Sigmoid colon (tissue), 7 donors: Measurements from ENCODE around the gene TCEAL9. TPM values are rescaled to one million over a fixed set of nuclear protein-coding genes. Genes with fewer than 3 reads are reported as not detected.

Experiments
- DNase-seq: peaks from one replicate; pipeline ENCODE4 v3.0.0-alpha.2; 2019
- H3K27ac ChIP-seq, 4 donors: fragments of 200-600 bp; sonication (generic); one replicate each; pipeline ENCODE4 v1.5.1; 2016 to 2019; ENCODE audit warnings: mild to moderate bottlenecking in 1 of 4
- H3K27me3 ChIP-seq, 3 donors: fragments of 200-600 bp; sonication (generic); one replicate each; pipeline ENCODE4 v1.5.1; 2019; ENCODE audit warnings: mild to moderate bottlenecking in 1 of 3
- H3K36me3 ChIP-seq, 4 donors: fragments of 200-600 bp; sonication (generic); one replicate each; pipeline ENCODE4 v1.5.1; 2016 to 2019
- H3K4me1 ChIP-seq, 4 donors: fragments of 200-600 bp; sonication (generic); one replicate each; pipeline ENCODE4 v1.5.1; 2017 to 2019
- H3K4me3 ChIP-seq, 4 donors: fragments of 200-600 bp; sonication (generic); one replicate each; pipeline ENCODE4 v1.5.1; 2017 to 2019; ENCODE audit warnings: mild to moderate bottlenecking in 2 of 4, moderate library complexity in 1 of 4
- H3K9me3 ChIP-seq, 4 donors: fragments of 200-600 bp in 3 of 4; sonication (generic) in 3 of 4; one replicate each; pipeline versions ENCODE4 v1.5.1 to v1.6.1; 2013 to 2019
- EP300 ChIP-seq, 4 donors: sonication (generic); formaldehyde crosslinking; IDR thresholded peaks; one replicate each; pipeline ENCODE4 v1.6.1; 2017; ENCODE audit warnings: antibody characterized with exemption in 4 of 4
- POLR2A ChIP-seq, 2 donors: fragments of 450-650 bp; IDR thresholded peaks; one replicate each; pipeline ENCODE4 v1.6.1; 2016; ENCODE audit warnings: antibody characterized with exemption in 2 of 2, mild to moderate bottlenecking in 2 of 2, moderate library complexity in 2 of 2
- POLR2AphosphoS5 ChIP-seq, 4 donors: sonication (generic); formaldehyde crosslinking; IDR thresholded peaks; one replicate each; pipeline ENCODE4 v1.6.1; 2017; ENCODE audit warnings: antibody characterized with exemption in 4 of 4
- WGBS, 2 donors: extraction: QIAGEN DNeasy Blood & Tissue Kit; methylation state at CpG; one replicate each; pipeline ENCODE4 v1.1.7; 2013; 5-methylcytosine and 5-hydroxymethylcytosine counted together
- intact Hi-C: fragments of 100-400 bp; cut with DNase I; formaldehyde crosslinking; loops from one replicate; pipeline ENCODE4 v1.15.1; 2023
- polyA plus RNA-seq, 3 donors: library from polyadenylated mRNA; stranded (reverse); fragments of 200-250 nt; gene quantifications; one replicate each; pipeline ENCODE4 v1.2.3, GENCODE V29; 2013
- total RNA-seq, 4 donors: library from RNA; depleted of rRNA; stranded (reverse); fragments of >200 nt; gene quantifications; one replicate each; pipeline ENCODE4 v1.1.0, GENCODE V29; 2016
- TF ChIP-seq, protein P1 (sequence below), 4 experiments: fragments of 450-650 bp in 3 of 4; fragments of 200-600 bp in 1 of 4; IDR thresholded peaks; one replicate each; pipeline ENCODE4 v1.5.1; 2016 to 2019; ENCODE audit warnings: antibody characterized with exemption in 4 of 4, mild to moderate bottlenecking in 3 of 4, moderate library complexity in 2 of 4
- donor health status: healthy with polysubstance abuse.
- donor health status: Bipolar disorder and iron deficiency.
- donor health status: healthy.

TCEAL9 gene
- total and polyA plus RNA-seq, 7 donors, result 52.4 to 93.7 (median 78.1) TPM

DNA sequence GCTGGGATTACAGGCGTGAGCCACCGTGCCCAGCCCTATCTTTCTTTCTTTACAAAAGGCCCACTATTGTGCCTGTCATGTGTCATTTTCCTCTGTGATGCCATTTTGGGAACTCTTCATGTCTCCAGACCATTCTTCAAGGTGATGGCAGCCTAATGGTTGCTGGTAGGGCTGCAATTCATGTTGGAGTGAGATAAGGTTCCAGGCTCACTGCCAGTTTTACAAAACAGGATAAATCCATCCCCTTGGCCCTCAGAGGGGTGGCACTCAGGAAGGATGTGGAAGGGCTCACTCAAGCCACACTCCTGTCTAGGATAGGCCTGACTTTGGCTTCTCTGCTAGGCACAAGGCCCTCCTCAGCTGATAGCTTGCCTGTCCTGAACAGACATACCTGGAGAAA lies 3.8 kb downstream of the TCEAL9 start:
- DNase-seq, result no peak
- no peak overlapping the region for H3K27ac ChIP-seq
- peaks cover 0 to 4% (median 0%) of the 10 kb centered on the region in 4 donors for H3K4me1 ChIP-seq
- TF ChIP-seq POLR2A (IDR thresholded peaks at IDR 0.05), result no peak
- TF ChIP-seq EP300 (IDR thresholded peaks at IDR 0.05), result no peak
- TF ChIP-seq, protein P1, sequence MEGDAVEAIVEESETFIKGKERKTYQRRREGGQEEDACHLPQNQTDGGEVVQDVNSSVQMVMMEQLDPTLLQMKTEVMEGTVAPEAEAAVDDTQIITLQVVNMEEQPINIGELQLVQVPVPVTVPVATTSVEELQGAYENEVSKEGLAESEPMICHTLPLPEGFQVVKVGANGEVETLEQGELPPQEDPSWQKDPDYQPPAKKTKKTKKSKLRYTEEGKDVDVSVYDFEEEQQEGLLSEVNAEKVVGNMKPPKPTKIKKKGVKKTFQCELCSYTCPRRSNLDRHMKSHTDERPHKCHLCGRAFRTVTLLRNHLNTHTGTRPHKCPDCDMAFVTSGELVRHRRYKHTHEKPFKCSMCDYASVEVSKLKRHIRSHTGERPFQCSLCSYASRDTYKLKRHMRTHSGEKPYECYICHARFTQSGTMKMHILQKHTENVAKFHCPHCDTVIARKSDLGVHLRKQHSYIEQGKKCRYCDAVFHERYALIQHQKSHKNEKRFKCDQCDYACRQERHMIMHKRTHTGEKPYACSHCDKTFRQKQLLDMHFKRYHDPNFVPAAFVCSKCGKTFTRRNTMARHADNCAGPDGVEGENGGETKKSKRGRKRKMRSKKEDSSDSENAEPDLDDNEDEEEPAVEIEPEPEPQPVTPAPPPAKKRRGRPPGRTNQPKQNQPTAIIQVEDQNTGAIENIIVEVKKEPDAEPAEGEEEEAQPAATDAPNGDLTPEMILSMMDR (IDR thresholded peaks at IDR 0.05), result no peak
- no peak for TF ChIP-seq POLR2AphosphoS5 (IDR thresholded peaks at IDR 0.05)
- WGBS, 2 donors, result 83 to 90% methylated on average over 2 of the region's 2 CpGs
- no peaks in the 10 kb centered on the region for H3K27me3 ChIP-seq
- H3K4me3 ChIP-seq, result no peak overlapping the region
- intact Hi-C loops, result no loop called here
- H3K36me3 ChIP-seq, result no peaks in the 10 kb centered on the region
- no peaks in the 10 kb centered on the region for H3K9me3 ChIP-seq

DNA sequence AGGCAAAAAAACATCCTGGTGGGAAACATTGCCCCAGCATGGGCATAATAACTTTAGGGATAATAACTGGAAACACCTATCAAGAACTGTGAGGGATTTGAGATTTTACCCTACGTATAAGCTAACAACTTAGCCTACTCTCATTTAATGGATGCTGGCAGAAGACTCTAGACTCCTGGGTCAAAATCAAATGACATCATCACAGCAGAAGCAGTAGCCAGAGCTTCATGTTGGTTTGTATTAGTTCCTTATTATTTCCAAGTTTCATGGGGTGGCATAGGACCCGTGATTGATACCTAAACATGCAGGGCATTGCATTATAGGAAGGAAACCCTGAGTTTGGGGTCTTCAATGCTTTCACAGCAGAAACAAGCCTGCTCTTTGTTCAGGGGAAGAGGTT lies 4.6 kb downstream of the TCEAL9 start:
- 69 to 82% methylated on average over 2 of the region's 2 CpGs for WGBS, 2 donors
- no peaks in the 10 kb centered on the region for H3K27me3 ChIP-seq
- H3K4me3 ChIP-seq, result no peak overlapping the region
- TF ChIP-seq, protein P1 (IDR thresholded peaks at IDR 0.05), result no peak
- TF ChIP-seq POLR2AphosphoS5 (IDR thresholded peaks at IDR 0.05) (no peak), POLR2A (IDR thresholded peaks at IDR 0.05) (no peak), EP300 (IDR thresholded peaks at IDR 0.05) (no peak)
- intact Hi-C loops, result no loop called here
- no peaks in the 10 kb centered on the region for H3K9me3 ChIP-seq
- peaks cover 0 to 4% (median 0%) of the 10 kb centered on the region in 4 donors for H3K4me1 ChIP-seq
- no peak for DNase-seq
- H3K27ac ChIP-seq, result no peak overlapping the region
- H3K36me3 ChIP-seq, result no peaks in the 10 kb centered on the region

DNA sequence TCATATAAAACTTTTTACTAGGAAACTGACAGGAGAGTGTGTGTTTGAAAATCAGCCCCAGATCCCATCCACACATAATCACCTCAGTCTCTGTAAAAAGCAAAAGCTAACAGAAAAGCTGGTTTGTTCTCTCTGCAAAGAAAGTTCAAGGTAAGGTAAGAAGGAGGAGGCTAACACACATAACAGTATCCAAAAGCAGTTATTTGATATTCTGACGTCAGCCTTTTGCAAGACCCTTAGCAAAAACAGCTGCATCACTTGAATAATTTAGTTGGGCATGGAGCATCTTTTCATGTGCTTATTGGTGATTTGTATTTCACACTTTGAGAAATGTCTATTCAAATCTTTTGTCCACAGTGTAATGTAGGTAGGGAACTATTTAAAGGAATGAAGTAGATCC lies 5.5 kb downstream of the TCEAL9 start:
- no peaks in the 10 kb centered on the region for H3K36me3 ChIP-seq
- H3K27ac ChIP-seq, result no peak overlapping the region
- peaks cover 0 to 4% (median 0%) of the 10 kb centered on the region in 4 donors for H3K4me1 ChIP-seq
- no peaks in the 10 kb centered on the region for H3K27me3 ChIP-seq
- WGBS, 2 donors, result 62 to 67% methylated on average over 1 of the region's 1 CpG
- no peak for DNase-seq
- TF ChIP-seq POLR2A (IDR thresholded peaks at IDR 0.05) (no peak), EP300 (IDR thresholded peaks at IDR 0.05) (no peak), POLR2AphosphoS5 (IDR thresholded peaks at IDR 0.05) (no peak)
- TF ChIP-seq, protein P1 (IDR thresholded peaks at IDR 0.05), result no peak
- H3K9me3 ChIP-seq, result no peaks in the 10 kb centered on the region
- intact Hi-C loops, result no loop called here
- H3K4me3 ChIP-seq, result no peak overlapping the region

DNA sequence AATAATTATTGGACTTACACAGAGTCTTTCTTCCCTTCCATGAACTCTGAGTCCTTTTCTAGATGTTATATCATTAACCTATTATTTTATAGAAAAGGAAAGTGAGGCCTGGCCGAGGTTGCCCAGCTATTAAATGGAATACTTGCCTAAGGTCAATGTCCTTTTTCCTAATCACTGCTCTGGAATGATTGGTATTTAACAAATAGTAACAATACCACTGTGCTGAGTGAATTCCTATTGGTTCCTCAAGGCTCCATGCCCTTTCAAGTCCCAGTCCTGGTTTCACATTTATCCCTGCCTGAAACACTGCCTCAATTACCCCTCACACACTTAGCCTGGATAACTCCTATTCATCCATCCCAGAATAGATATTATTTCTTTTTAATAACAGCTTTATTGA lies 6.2 kb downstream of the TCEAL9 start:
- WGBS, 2 donors, result 29 to 36% methylated on average over 1 of the region's 1 CpG
- intact Hi-C loops, result no loop called here
- H3K4me1 ChIP-seq, result peaks cover 0 to 4% (median 0%) of the 10 kb centered on the region in 4 donors
- no peaks in the 10 kb centered on the region for H3K27me3 ChIP-seq
- DNase-seq, result no peak
- no peak overlapping the region for H3K27ac ChIP-seq
- no peaks in the 10 kb centered on the region for H3K9me3 ChIP-seq
- TF ChIP-seq, protein P1 (IDR thresholded peaks at IDR 0.05), result no peak
- TF ChIP-seq POLR2AphosphoS5 (IDR thresholded peaks at IDR 0.05), result no peak
- TF ChIP-seq EP300 (IDR thresholded peaks at IDR 0.05), result no peak
- TF ChIP-seq POLR2A (IDR thresholded peaks at IDR 0.05), result no peak
- H3K36me3 ChIP-seq, result no peaks in the 10 kb centered on the region
- H3K4me3 ChIP-seq, result no peak overlapping the region

DNA sequence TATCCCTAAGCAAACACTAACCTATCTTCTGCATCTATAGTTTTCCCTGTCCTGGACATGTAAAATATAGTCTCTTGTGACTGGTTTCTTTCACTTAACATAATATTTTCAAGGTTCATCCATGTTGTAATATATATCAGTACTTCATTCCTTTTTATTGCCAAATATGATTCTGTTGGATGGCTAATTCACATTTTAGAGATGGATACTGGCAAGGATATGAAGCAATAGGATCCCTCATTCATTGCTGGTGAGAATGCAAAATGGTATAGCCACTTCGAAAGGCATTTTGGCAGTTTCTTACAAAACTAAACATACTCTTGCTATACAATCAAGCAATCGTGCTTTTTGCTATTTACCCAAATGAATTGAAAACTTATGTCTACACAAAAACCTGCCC lies 6.7 kb downstream of the TCEAL9 start:
- Histone ChIP-seq H3K36me3 (no peaks in the 10 kb centered on the region), H3K4me1 (no peaks in the 10 kb centered on the region), H3K4me3 (no peak overlapping the region), H3K27me3 (no peaks in the 10 kb centered on the region), H3K9me3 (no peaks in the 10 kb centered on the region), H3K27ac (no peak overlapping the region)
- WGBS, 2 donors, result 88 to 89% methylated on average over 2 of the region's 2 CpGs
- TF ChIP-seq POLR2AphosphoS5 (IDR thresholded peaks at IDR 0.05) (no peak), EP300 (IDR thresholded peaks at IDR 0.05) (no peak), POLR2A (IDR thresholded peaks at IDR 0.05) (no peak)
- TF ChIP-seq, protein P1 (IDR thresholded peaks at IDR 0.05), result no peak
- intact Hi-C loops, result no loop called here
- no peak for DNase-seq
